GM12878 (cell line): ENCODE results near the gene PRSS16. TPM values are rescaled to one million over a fixed set of nuclear protein-coding genes. Genes with fewer than 3 reads are reported as not detected.

Experiments used
- ATAC-seq: fragments of 200-7000 bp; cut with Tn5 transposase; 3 replicates; pipeline ENCODE4 v1.9.1; 2020; ENCODE audit warnings: mild to moderate bottlenecking, moderate library complexity
- BruUV-seq: library from RNA; stranded (reverse); fragments of 400-500 nt; replicated peaks from 2 replicates; lab custom pipeline; 2021; lab: Mats Ljungman, UMichigan
- CTCF ChIA-PET: fragments of 300-600 bp; sonication (Branson Sonifier 250); formaldehyde crosslinking; extraction: SDS; loops from one replicate; lab custom pipeline; 2021; ENCODE audit warnings: inconsistent platforms; lab: Yijun Ruan, JAX
- POLR2A ChIA-PET: fragments of 350-600 bp; formaldehyde crosslinking; extraction: SDS; loops from one replicate; lab custom pipeline; 2021; ENCODE audit warnings: inconsistent platforms; lab: Charles Lee
- RAD21 ChIA-PET: fragments of 300-600 bp; sonication (Branson Sonifier 250); formaldehyde crosslinking; loops from one replicate; lab custom pipeline; 2023; ENCODE audit warnings: antibody characterized with exemption; ENCODE audit not compliant: unreplicated experiment; lab: Charles Lee
- SMC1A ChIA-PET: fragments of 300-600 bp; sonication (Branson Sonifier 250); formaldehyde crosslinking; loops from one replicate; lab custom pipeline; 2023; ENCODE audit not compliant: unreplicated experiment, uncharacterized antibody; lab: Charles Lee
- DNase-seq: peaks from one replicate; pipeline ENCODE4 v3.0.0-alpha.2; 2011; ENCODE audit warnings: low read depth, low spot score
- FAIRE-seq: peaks from 3 replicates; lab custom pipeline; 2011; peaks lifted over from hg19 to GRCh38; lab: Jason Lieb, UNC
- H2AFZ ChIP-seq: 2 replicates; pipeline ENCODE4 v1.6.0; 2011; ENCODE audit warnings: low read depth, low read length, control low read depth; ENCODE audit not compliant: control insufficient read depth
- H3K27ac ChIP-seq: 2 replicates; pipeline ENCODE4 v1.5.1; 2011; ENCODE audit warnings: control low read depth; ENCODE audit not compliant: control insufficient read depth, insufficient read depth
- H3K27me3 ChIP-seq, 2 experiments: replicated peaks in 1 of 2; 2 replicates each; pipeline versions ENCODE4 v1.6.0 to v1.6.1; 2011; ENCODE audit warnings: low read length in 1 of 2; ENCODE audit not compliant: control insufficient read depth in 2 of 2, insufficient read depth in 2 of 2
- H3K36me3 ChIP-seq, 2 experiments: 2 replicates each; pipeline ENCODE4 v1.5.1; 2011; ENCODE audit warnings: low read length in 1 of 2; ENCODE audit not compliant: control insufficient read depth in 2 of 2, insufficient read depth in 2 of 2
- H3K4me1 ChIP-seq: 2 replicates; pipeline ENCODE4 v1.6.1; 2011; ENCODE audit warnings: mild to moderate bottlenecking, low read length, moderate library complexity, mixed read lengths; ENCODE audit not compliant: control insufficient read depth, insufficient read depth
- H3K4me2 ChIP-seq: 2 replicates; pipeline ENCODE4 v1.6.0; 2011; ENCODE audit warnings: control low read depth; ENCODE audit not compliant: control insufficient read depth, insufficient read depth
- H3K4me3 ChIP-seq: fragments of 200-600 bp; sonication (generic); 2 replicates; pipeline ENCODE4 v1.5.1; 2016
- H3K79me2 ChIP-seq: 2 replicates; pipeline ENCODE4 v1.6.0; 2011; ENCODE audit warnings: low read length; ENCODE audit not compliant: control insufficient read depth, insufficient read depth
- H3K9ac ChIP-seq: 2 replicates; pipeline ENCODE4 v1.8.0; 2011; ENCODE audit warnings: low read length, control low read depth, mixed read lengths; ENCODE audit not compliant: control insufficient read depth, insufficient read depth
- H3K9me3 ChIP-seq: replicated peaks from 3 replicates; pipeline ENCODE4 v1.5.1; 2011; ENCODE audit warnings: mild to moderate bottlenecking, low read length; ENCODE audit not compliant: control insufficient read depth, insufficient read depth
- H4K20me1 ChIP-seq: 2 replicates; pipeline ENCODE4 v1.6.0; 2011; ENCODE audit not compliant: control insufficient read depth, insufficient read depth
- FOXK2 ChIP-seq: fragments of 450-650 bp; IDR thresholded peaks from 2 replicates; pipeline ENCODE4 v1.6.1; 2017; ENCODE audit warnings: mild to moderate bottlenecking, moderate library complexity
- IRF5 ChIP-seq: fragments of 450-650 bp; IDR thresholded peaks from 2 replicates; pipeline ENCODE4 v1.6.1; 2017; ENCODE audit warnings: borderline replicate concordance
- NFIC ChIP-seq: IDR thresholded peaks from 2 replicates; pipeline ENCODE4 v1.6.1; 2012; ENCODE audit warnings: low read depth, mild to moderate bottlenecking, inconsistent platforms, low read length, moderate library complexity
- PKNOX1 ChIP-seq: fragments of 450-650 bp; IDR thresholded peaks from 2 replicates; pipeline ENCODE4 v1.6.1; 2016; ENCODE audit warnings: mild to moderate bottlenecking
- RUNX3 ChIP-seq: IDR thresholded peaks from 2 replicates; pipeline ENCODE4 v1.6.1; 2012; ENCODE audit warnings: low read length, inconsistent platforms
- SREBF2 ChIP-seq: IDR thresholded peaks from 2 replicates; pipeline ENCODE4 v1.6.1; 2012; ENCODE audit warnings: mild to moderate bottlenecking, low read length
- ZBTB33 ChIP-seq: fragments of 450-650 bp; IDR thresholded peaks from 2 replicates; pipeline ENCODE4 v1.6.1; 2017; ENCODE audit warnings: mild to moderate bottlenecking
- ZNF24 ChIP-seq: fragments of 450-650 bp; IDR thresholded peaks from 2 replicates; pipeline ENCODE4 v1.6.1; 2017; ENCODE audit warnings: antibody characterized with exemption, mild to moderate bottlenecking
- WGBS: methylation state at CpG from one replicate; pipeline ENCODE4 v1.1.6; 2016; ENCODE audit warnings: low lambda C conversion rate; ENCODE audit not compliant: insufficient replicate concordance, insufficient coverage; ENCODE audit errors: missing lambda C conversion rate; 5-methylcytosine and 5-hydroxymethylcytosine counted together
- in situ Hi-C: fragments of 300-500 bp; cut with MboI; formaldehyde crosslinking; loops from 9 replicates; pipeline ENCODE4 v1.14.3; 2018; ENCODE audit warnings: mixed read lengths
- intact Hi-C: fragments of 100-400 bp; cut with micrococcal nuclease; formaldehyde crosslinking; loops from one replicate; pipeline ENCODE4 v1.14.2; 2022; ENCODE audit not compliant: unreplicated experiment
- polyA plus RNA-seq, 11 experiments: library from polyadenylated mRNA; depleted of rRNA in 4 of 11; unstranded in 6 of 11; stranded (reverse) in 5 of 11; fragments of >200 nt; fragmentation: Nextera tagmentation in 4 of 11; fragmentation: Illumina TruSeq in 1 of 11; extraction: Ambion mirVana in 4 of 11; extraction: Trizol in 1 of 11; gene quantifications; 1 replicate in 1 of 11; 2 replicates in 10 of 11; pipeline versions ENCODE4 v1.2.1 to v1.2.3, GENCODE V29; 2011 to 2016; ENCODE audit warnings: inconsistent platforms in 2 of 11, missing spikeins in 2 of 11, low read depth in 1 of 11
- total RNA-seq, 4 experiments: library from RNA; depleted of rRNA in 3 of 4; stranded (reverse); fragments of >200 nt in 3 of 4; fragmentation: Illumina TruSeq in 1 of 4; extraction: Trizol in 1 of 4; gene quantifications; 2 replicates each; pipeline versions ENCODE4 v1.2.1 to v1.2.3, GENCODE V29; 2013 to 2021

Gene PRSS16
- total and polyA plus RNA-seq, 10 of the 15 experiments (the other 5 are each of a cell fraction or from before 2014, with no cell fraction given) = 2.1 to 12.8 (median 6.6) TPM

- Histone ChIP-seq H3K9me3 (peaks cover 6% of the 10 kb centered on the region), H3K27ac (no peak overlapping the region), H4K20me1 (no peaks in the 10 kb centered on the region), H2AFZ (no peak overlapping the region), H3K4me1 (no peaks in the 10 kb centered on the region; the same call in 1 of the 2 replicates), H3K4me3 (0 out of 2 replicates have a peak overlapping the region, but pooled peaks have one; percentile 15), H3K4me2 (peak overlapping the region; percentile 44; the same call in 1 of the 2 replicates), H3K36me3 (no peaks in the 10 kb centered on the region), H3K9ac (no peak overlapping the region), H3K27me3 (peaks cover 2 to 9% of the 10 kb centered on the region in 2 experiments), H3K79me2 (no peaks in the 10 kb centered on the region)
- ChIA-PET POLR2A (interaction anchor here (0.7 kb wide), 1 partner anchor 617 kb away, joined by 3 read pairs; no protein-coding TSS in a partner anchor), RAD21 (no interaction called here), SMC1A (interaction anchor here (0.9 kb wide), 1 partner anchor 116 kb away, joined by 4 read pairs; no protein-coding TSS in a partner anchor), CTCF (interaction anchor here (0.9 kb wide), 1 partner anchor 225 kb away, joined by 4 read pairs; no protein-coding TSS in a partner anchor)
- WGBS = 20% methylated on average over 28 of the region's 28 CpGs
- no peak for DNase-seq
- no TSS peak for BruUV-seq
- FAIRE-seq = no peak
- peak; percentile 62; the same call in 1 of the 2 replicates for TF ChIP-seq RUNX3
- peak; percentile 76 for TF ChIP-seq SREBF2
- TF ChIP-seq PKNOX1 = no peak
- peak; percentile 57; the same call in 1 of the 2 replicates for TF ChIP-seq ZNF24
- ATAC-seq = no peak
- in situ Hi-C loops (no loop called here), intact Hi-C loops (no loop called here)
Measured at GRCh38 chr6:27293436-27294098, 46.1 kb downstream of the PRSS16 start.

- Histone ChIP-seq H3K4me1 (no peaks in the 10 kb centered on the region; the same call in 1 of the 2 replicates), H4K20me1 (no peaks in the 10 kb centered on the region), H3K36me3 (no peaks in the 10 kb centered on the region), H3K79me2 (no peaks in the 10 kb centered on the region), H3K9ac (no peak overlapping the region), H3K27me3 (peaks cover 2 to 9% of the 10 kb centered on the region in 2 experiments), H3K4me2 (peak overlapping the region; percentile 71; the same call in 1 of the 2 replicates), H2AFZ (peak overlapping the region; percentile 12; the same call in 1 of the 2 replicates), H3K4me3 (no peak overlapping the region), H3K9me3 (peaks cover 6% of the 10 kb centered on the region), H3K27ac (no peak overlapping the region)
- no peak for DNase-seq
- no peak for ATAC-seq
- in situ Hi-C loops (no loop called here), intact Hi-C loops (no loop called here)
- no peak for FAIRE-seq
- CTCF ChIA-PET = interaction anchor here (0.9 kb wide), 1 partner anchor 224 kb away, joined by 4 read pairs; no protein-coding TSS in a partner anchor
- SMC1A ChIA-PET = interaction anchor here (0.9 kb wide), 1 partner anchor 117 kb away, joined by 4 read pairs; no protein-coding TSS in a partner anchor
- WGBS = 16% methylated on average over 5 of the region's 5 CpGs
- POLR2A ChIA-PET = interaction anchor here (0.7 kb wide), 1 partner anchor 616 kb away, joined by 3 read pairs; no protein-coding TSS in a partner anchor
- no TSS peak for BruUV-seq
- RAD21 ChIA-PET = no interaction called here
- TF ChIP-seq FOXK2 (no peak), NFIC (no peak), ZBTB33 (no peak), IRF5 (no peak)
Measured at GRCh38 chr6:27294409-27294808, 46.9 kb downstream of the PRSS16 start.
